ENCODE results near the gene EEF1B2.

DNA sequence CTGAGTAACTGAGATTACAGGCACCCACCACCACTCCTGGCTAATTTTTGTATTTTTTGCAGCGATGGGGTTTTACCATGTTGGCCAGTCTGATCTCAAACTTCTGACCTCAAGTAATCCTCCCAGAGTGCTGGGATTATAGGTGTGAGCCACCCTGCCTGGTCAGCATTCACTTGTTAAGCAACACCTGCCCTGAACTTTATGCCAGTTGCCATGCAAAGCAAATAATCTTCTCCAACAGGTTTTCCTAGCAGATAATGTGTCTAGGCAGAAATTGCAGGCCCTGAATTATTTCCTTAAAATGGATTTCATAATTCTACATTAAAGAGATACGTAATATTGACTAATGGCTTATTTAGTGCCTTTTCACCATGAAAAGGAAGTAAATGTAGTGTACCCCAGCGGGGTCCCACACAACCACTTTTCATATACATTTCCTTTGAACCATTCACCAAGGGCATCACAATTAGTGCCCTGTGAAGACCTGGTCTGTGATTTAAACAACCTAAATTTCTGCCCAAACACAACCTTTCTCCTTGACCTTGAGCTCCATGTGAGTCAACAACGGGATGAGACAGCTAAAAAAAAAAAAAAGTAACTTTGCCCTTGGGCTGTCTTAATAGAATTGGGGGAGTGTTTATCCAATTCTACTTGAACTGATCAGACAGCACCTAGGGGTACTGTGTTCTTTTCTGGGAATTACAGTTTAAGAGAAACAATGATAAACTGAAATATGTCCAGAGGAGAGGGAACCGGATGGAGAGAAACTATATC lies 41.6 kb downstream of the EEF1B2 start:
- TF ChIP-seq, protein P1, sequence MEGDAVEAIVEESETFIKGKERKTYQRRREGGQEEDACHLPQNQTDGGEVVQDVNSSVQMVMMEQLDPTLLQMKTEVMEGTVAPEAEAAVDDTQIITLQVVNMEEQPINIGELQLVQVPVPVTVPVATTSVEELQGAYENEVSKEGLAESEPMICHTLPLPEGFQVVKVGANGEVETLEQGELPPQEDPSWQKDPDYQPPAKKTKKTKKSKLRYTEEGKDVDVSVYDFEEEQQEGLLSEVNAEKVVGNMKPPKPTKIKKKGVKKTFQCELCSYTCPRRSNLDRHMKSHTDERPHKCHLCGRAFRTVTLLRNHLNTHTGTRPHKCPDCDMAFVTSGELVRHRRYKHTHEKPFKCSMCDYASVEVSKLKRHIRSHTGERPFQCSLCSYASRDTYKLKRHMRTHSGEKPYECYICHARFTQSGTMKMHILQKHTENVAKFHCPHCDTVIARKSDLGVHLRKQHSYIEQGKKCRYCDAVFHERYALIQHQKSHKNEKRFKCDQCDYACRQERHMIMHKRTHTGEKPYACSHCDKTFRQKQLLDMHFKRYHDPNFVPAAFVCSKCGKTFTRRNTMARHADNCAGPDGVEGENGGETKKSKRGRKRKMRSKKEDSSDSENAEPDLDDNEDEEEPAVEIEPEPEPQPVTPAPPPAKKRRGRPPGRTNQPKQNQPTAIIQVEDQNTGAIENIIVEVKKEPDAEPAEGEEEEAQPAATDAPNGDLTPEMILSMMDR (IDR thresholded peaks at IDR 0.05; ENCODE audit: borderline replicate concordance, extremely low read depth, low read length, poor library complexity, severe bottlenecking) = no peak
- TF ChIP-seq EZH2 (IDR thresholded peaks at IDR 0.05; ENCODE audit: borderline replicate concordance, low read depth, low read length, severe bottlenecking) = no peak

All from DND-41 (cell line).